GM23248 (cell line): ENCODE results near the gene PET117. TPM values are rescaled to one million over a fixed set of nuclear protein-coding genes. Genes with fewer than 3 reads are reported as not detected.

ENCODE experiments used
- DNase-seq: peaks from one replicate; pipeline ENCODE4 v3.0.0-alpha.2; 2015
- H2AFZ ChIP-seq: fragments of 200-600 bp; sonication (generic); 2 replicates; pipeline ENCODE4 v1.6.1; 2016; ENCODE audit warnings: antibody characterized with exemption
- H3F3A ChIP-seq: fragments of 200-600 bp; sonication (generic); 2 replicates; pipeline ENCODE4 v1.6.1; 2016; ENCODE audit warnings: mild to moderate bottlenecking, antibody characterized with exemption, mixed run types; ENCODE audit not compliant: insufficient read depth
- H3K27ac ChIP-seq: fragments of 200-600 bp; sonication (generic); 2 replicates; pipeline ENCODE4 v1.5.1; 2016; ENCODE audit warnings: mild to moderate bottlenecking
- H3K27me3 ChIP-seq: fragments of 200-600 bp; sonication (generic); replicated peaks from 2 replicates; pipeline ENCODE4 v1.6.1; 2016; ENCODE audit warnings: mild to moderate bottlenecking; ENCODE audit not compliant: insufficient read depth
- H3K36me3 ChIP-seq: fragments of 200-600 bp; sonication (generic); 2 replicates; pipeline ENCODE4 v1.6.1; 2016; ENCODE audit warnings: low read depth, mild to moderate bottlenecking
- H3K4me1 ChIP-seq: fragments of 200-600 bp; sonication (generic); 2 replicates; pipeline ENCODE4 v1.6.1; 2016; ENCODE audit warnings: mild to moderate bottlenecking; ENCODE audit not compliant: insufficient read depth
- H3K4me2 ChIP-seq: fragments of 200-600 bp; sonication (generic); one replicate; pipeline ENCODE4 v1.6.1; 2016; ENCODE audit warnings: mild to moderate bottlenecking; ENCODE audit not compliant: unreplicated experiment
- H3K4me3 ChIP-seq: fragments of 200-600 bp; sonication (generic); 2 replicates; pipeline ENCODE4 v1.5.1; 2016; ENCODE audit warnings: mild to moderate bottlenecking
- H3K79me2 ChIP-seq: fragments of 200-600 bp; sonication (generic); 2 replicates; pipeline ENCODE4 v1.6.1; 2016; ENCODE audit warnings: mild to moderate bottlenecking; ENCODE audit not compliant: insufficient read depth
- H3K9ac ChIP-seq: fragments of 200-600 bp; sonication (generic); 2 replicates; pipeline ENCODE4 v1.6.1; 2016; ENCODE audit warnings: mild to moderate bottlenecking
- H3K9me2 ChIP-seq: fragments of 200-600 bp; sonication (generic); 2 replicates; pipeline ENCODE4 v1.6.1; 2016; ENCODE audit warnings: mixed run types, mild to moderate bottlenecking, moderate library complexity; ENCODE audit not compliant: insufficient read depth
- H3K9me3 ChIP-seq: fragments of 200-600 bp; sonication (generic); one replicate; pipeline ENCODE4 v1.6.1; 2017; ENCODE audit warnings: low read depth
- H4K20me1 ChIP-seq: fragments of 200-600 bp; sonication (generic); 2 replicates; pipeline ENCODE4 v1.6.0; 2016; ENCODE audit not compliant: insufficient read depth
- EZH2 ChIP-seq: fragments of 200-600 bp; sonication (generic); IDR thresholded peaks from 2 replicates; pipeline ENCODE4 v1.6.1; 2018; ENCODE audit warnings: antibody characterized with exemption, mild to moderate bottlenecking; ENCODE audit not compliant: insufficient read depth, poor library complexity, severe bottlenecking
- EZH2phosphoT487 ChIP-seq: fragments of 200-600 bp; sonication (generic); IDR thresholded peaks from 2 replicates; pipeline ENCODE4 v1.6.1; 2018; ENCODE audit warnings: antibody characterized with exemption, moderate library complexity, mild to moderate bottlenecking, low read depth; ENCODE audit not compliant: insufficient read depth
- WGBS, 2 experiments: methylation state at CpG; one replicate each; pipeline ENCODE4 v1.1.6; 2015 to 2017; ENCODE audit warnings: low lambda C conversion rate in 2 of 2, low coverage in 1 of 2; ENCODE audit errors: missing lambda C conversion rate in 2 of 2; 5-methylcytosine and 5-hydroxymethylcytosine counted together
- in situ Hi-C: fragments of 300-500 bp; cut with MboI; formaldehyde crosslinking; loops from 2 replicates; pipeline ENCODE4 v1.15.0; 2020
- polyA plus RNA-seq: library from polyadenylated mRNA; unstranded; fragments of >200 nt; fragmentation: Nextera tagmentation; extraction: Ambion mirVana; gene quantifications from 2 replicates; pipeline ENCODE4 v1.2.1, GENCODE V29; 2016
- total RNA-seq: library from RNA; depleted of rRNA; stranded (reverse); fragments of >200 nt; shearing (Covaris generic); gene quantifications from 2 replicates; pipeline ENCODE4 v1.2.3, GENCODE V29; 2014

The PET117 gene
- total and polyA plus RNA-seq, 2 experiments from 2014 or later, result 8.4 to 10.6 TPM

GRCh38 chr20:18133962-18134361 is 3.7 kb upstream of the PET117 start:
- DNase-seq, result no peak
- no peaks in the 10 kb centered on the region for H3K36me3 ChIP-seq
- peaks cover 10% of the 10 kb centered on the region for H3K79me2 ChIP-seq

DNA sequence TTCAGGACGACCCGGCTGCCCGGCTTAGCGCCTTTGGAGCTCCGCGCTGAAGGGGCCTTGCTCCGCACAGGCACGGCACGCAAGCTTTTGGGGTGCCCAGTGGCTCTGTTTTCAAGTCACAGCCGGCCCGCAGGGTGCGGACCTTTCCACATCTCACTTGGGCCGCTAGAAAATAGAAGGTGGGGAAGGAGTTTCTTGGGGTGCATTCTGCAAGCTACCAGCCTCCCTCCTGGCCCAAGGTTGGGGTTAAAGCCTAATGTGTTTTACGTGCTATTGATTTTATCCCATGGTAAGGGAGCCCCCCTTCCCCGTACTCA is 561 bp downstream of the PET117 start:
- Histone ChIP-seq H3K4me2 (peak overlapping the region; percentile 84), H3K36me3 (0 out of 2 replicates have a peak, but pooled peaks cover 7% of the 10 kb centered on the region), H3K27me3 (no peaks in the 10 kb centered on the region), H3F3A (0 out of 2 replicates have a peak, but pooled peaks cover 5% of the 10 kb centered on the region), H3K4me3 (peak overlapping the region; percentile 95), H3K79me2 (peaks cover 46% of the 10 kb centered on the region), H3K9me3 (no peaks in the 10 kb centered on the region), H3K9ac (peak overlapping the region; percentile 91), H4K20me1 (no peaks in the 10 kb centered on the region), H3K27ac (peak overlapping the region; percentile 66), H2AFZ (peak overlapping the region; percentile 100), H3K9me2 (no peaks in the 10 kb centered on the region), H3K4me1 (peaks cover 18% of the 10 kb centered on the region)
- DNase-seq, result no peak
- TF ChIP-seq EZH2phosphoT487 (no peak), EZH2 (no peak)
- 0 to 2% methylated on average over 15 of the region's 15 CpGs for WGBS, 2 experiments
- in situ Hi-C loops, result no loop called here

More at GRCh38 chr20:18133962-18134361, 3.7 kb upstream of the PET117 start:
- H3F3A ChIP-seq, result 0 out of 2 replicates have a peak, but pooled peaks cover 5% of the 10 kb centered on the region
- no peak overlapping the region for H3K9ac ChIP-seq
- in situ Hi-C loops, result no loop called here
- no peaks in the 10 kb centered on the region for H3K27me3 ChIP-seq
- H4K20me1 ChIP-seq, result no peaks in the 10 kb centered on the region
- H3K9me3 ChIP-seq, result no peaks in the 10 kb centered on the region
- no peak overlapping the region for H3K4me3 ChIP-seq
- H3K4me2 ChIP-seq, result no peak overlapping the region
- H3K27ac ChIP-seq, result no peak overlapping the region
- no peak overlapping the region for H2AFZ ChIP-seq
- peaks cover 9% of the 10 kb centered on the region for H3K4me1 ChIP-seq
- no peak for TF ChIP-seq EZH2phosphoT487
- WGBS, 2 experiments, result 17 to 22% methylated on average over 2 of the region's 2 CpGs
- no peaks in the 10 kb centered on the region for H3K9me2 ChIP-seq

- H3K79me2 ChIP-seq, result peaks cover 46% of the 10 kb centered on the region
- H3K9me2 ChIP-seq, result no peaks in the 10 kb centered on the region
- H3K9me3 ChIP-seq, result no peaks in the 10 kb centered on the region
- H3K4me2 ChIP-seq, result peak overlapping the region; percentile 84
- H2AFZ ChIP-seq, result peak overlapping the region; percentile 100
- no peak overlapping the region; the same call in 1 of the 2 replicates for H3K27ac ChIP-seq
- 0 out of 2 replicates have a peak, but pooled peaks cover 5% of the 10 kb centered on the region for H3F3A ChIP-seq
- peak overlapping the region; percentile 95 for H3K4me3 ChIP-seq
- in situ Hi-C loops, result no loop called here
- H3K9ac ChIP-seq, result peak overlapping the region; percentile 91
- 0 out of 2 replicates have a peak, but pooled peaks cover 8% of the 10 kb centered on the region for H3K36me3 ChIP-seq
- no peak for TF ChIP-seq EZH2
- TF ChIP-seq EZH2phosphoT487, result no peak
- H4K20me1 ChIP-seq, result no peaks in the 10 kb centered on the region
- H3K4me1 ChIP-seq, result peaks cover 18% of the 10 kb centered on the region
- 13 to 15% methylated on average over 7 of the region's 7 CpGs for WGBS, 2 experiments
- peak; percentile 7 for DNase-seq
- H3K27me3 ChIP-seq, result no peaks in the 10 kb centered on the region
Measured at GRCh38 chr20:18138639-18139583, 1.2 kb downstream of the PET117 start.

GRCh38 chr20:18139832-18140231 is 2.2 kb downstream of the PET117 start:
- 0 out of 2 replicates have a peak, but pooled peaks cover 8% of the 10 kb centered on the region for H3K36me3 ChIP-seq
- in situ Hi-C loops, result no loop called here
- H3K9ac ChIP-seq, result 0 out of 2 replicates have a peak overlapping the region, but pooled peaks have one; percentile 91
- TF ChIP-seq EZH2phosphoT487 (no peak), EZH2 (no peak)
- H3F3A ChIP-seq, result 0 out of 2 replicates have a peak, but pooled peaks cover 5% of the 10 kb centered on the region
- no peak overlapping the region for H2AFZ ChIP-seq
- H4K20me1 ChIP-seq, result no peaks in the 10 kb centered on the region
- 79 to 90% methylated on average over 2 of the region's 2 CpGs for WGBS, 2 experiments
- no peak for DNase-seq
- no peaks in the 10 kb centered on the region for H3K9me3 ChIP-seq
- H3K27me3 ChIP-seq, result no peaks in the 10 kb centered on the region
- peaks cover 18% of the 10 kb centered on the region for H3K4me1 ChIP-seq
- peaks cover 46% of the 10 kb centered on the region for H3K79me2 ChIP-seq
- peak overlapping the region; percentile 84 for H3K4me2 ChIP-seq
- H3K27ac ChIP-seq, result no peak overlapping the region
- no peaks in the 10 kb centered on the region for H3K9me2 ChIP-seq
- H3K4me3 ChIP-seq, result peak overlapping the region; percentile 95
